Esophagus muscularis mucosa (tissue), 4 donors: ENCODE measurements around the gene LYG2. TPM values are rescaled to one million over a fixed set of nuclear protein-coding genes. Genes with fewer than 3 reads are reported as not detected.
"Not testable (repeated sequence)": the region's sequence is repeated elsewhere in the genome, so short reads cannot be mapped to it uniquely, and the experiment has no call there.

Experiments
- DNase-seq: peaks from one replicate; pipeline ENCODE4 v3.0.0-alpha.2; 2017; ENCODE audit errors: extremely low spot score
- H3K27ac ChIP-seq, 4 donors: fragments of 200-600 bp; sonication (generic); replicated peaks in 1 of 4; 1 replicate in 3 of 4; 2 replicates in 1 of 4; pipeline ENCODE4 v1.5.1; 2016 to 2019; ENCODE audit warnings: mild to moderate bottlenecking in 1 of 4
- H3K27me3 ChIP-seq, 4 donors: fragments of 200-600 bp; sonication (generic); one replicate each; pipeline versions ENCODE4 v1.5.1 to v1.6.0; 2016 to 2019
- H3K36me3 ChIP-seq, 4 donors: fragments of 200-600 bp; sonication (generic); one replicate each; pipeline ENCODE4 v1.5.1; 2016 to 2019
- H3K4me1 ChIP-seq, 4 donors: fragments of 200-600 bp; sonication (generic); one replicate each; pipeline ENCODE4 v1.5.1; 2016 to 2019
- H3K4me3 ChIP-seq, 4 donors: fragments of 200-600 bp; sonication (generic); 1 replicate in 2 of 4; 2 replicates in 2 of 4; pipeline ENCODE4 v1.5.1; 2016 to 2019; ENCODE audit warnings: mild to moderate bottlenecking in 4 of 4, moderate library complexity in 1 of 4
- H3K9me3 ChIP-seq, 4 donors: fragments of 200-600 bp; sonication (generic); 1 replicate in 3 of 4; 2 replicates in 1 of 4; pipeline ENCODE4 v1.5.1; 2016 to 2019
- EP300 ChIP-seq: sonication (generic); formaldehyde crosslinking; IDR thresholded peaks from one replicate; pipeline ENCODE4 v1.6.1; 2017; ENCODE audit warnings: antibody characterized with exemption
- POLR2A ChIP-seq: fragments of 450-650 bp; IDR thresholded peaks from one replicate; pipeline ENCODE4 v1.6.1; 2017; ENCODE audit warnings: antibody characterized with exemption, moderate library complexity, mild to moderate bottlenecking, low read depth
- POLR2AphosphoS5 ChIP-seq, 2 donors: sonication (generic); formaldehyde crosslinking; IDR thresholded peaks; one replicate each; pipeline ENCODE4 v1.6.1; 2017; ENCODE audit warnings: antibody characterized with exemption in 2 of 2
- WGBS: methylation state at CpG from one replicate; pipeline ENCODE4 v1.1.5; 2018; 5-methylcytosine and 5-hydroxymethylcytosine counted together
- intact Hi-C: fragments of 100-400 bp; cut with DNase I; formaldehyde crosslinking; loops from one replicate; pipeline ENCODE4 v1.15.1; 2023
- total RNA-seq, 4 donors: library from RNA; depleted of rRNA; stranded (reverse); fragments of >200 nt; gene quantifications; one replicate each; pipeline versions ENCODE4 v1.1.0 to v1.2.1, GENCODE V29; 2016
- TF ChIP-seq, protein P1 (sequence below), 3 experiments: fragments of 200-600 bp in 2 of 3; fragments of 450-650 bp in 1 of 3; sonication (generic) in 2 of 3; IDR thresholded peaks; one replicate each; pipeline ENCODE4 v1.5.1; 2017 to 2019; ENCODE audit warnings: antibody characterized with exemption in 3 of 3, mild to moderate bottlenecking in 2 of 3, moderate library complexity in 1 of 3

Gene LYG2
- total RNA-seq, 4 donors from 2014 or later: not detected

- Histone ChIP-seq H3K27ac (no peak overlapping the region), H3K36me3 (peaks cover 0 to 24% (median 12%) of the 10 kb centered on the region in 4 donors), H3K4me3 (no peak overlapping the region), H3K4me1 (no peaks in the 10 kb centered on the region), H3K27me3 (no peaks in the 10 kb centered on the region), H3K9me3 (peaks cover 0 to 10% (median 0%) of the 10 kb centered on the region in 4 donors)
- intact Hi-C loops: no loop called here
- TF ChIP-seq, protein P1, sequence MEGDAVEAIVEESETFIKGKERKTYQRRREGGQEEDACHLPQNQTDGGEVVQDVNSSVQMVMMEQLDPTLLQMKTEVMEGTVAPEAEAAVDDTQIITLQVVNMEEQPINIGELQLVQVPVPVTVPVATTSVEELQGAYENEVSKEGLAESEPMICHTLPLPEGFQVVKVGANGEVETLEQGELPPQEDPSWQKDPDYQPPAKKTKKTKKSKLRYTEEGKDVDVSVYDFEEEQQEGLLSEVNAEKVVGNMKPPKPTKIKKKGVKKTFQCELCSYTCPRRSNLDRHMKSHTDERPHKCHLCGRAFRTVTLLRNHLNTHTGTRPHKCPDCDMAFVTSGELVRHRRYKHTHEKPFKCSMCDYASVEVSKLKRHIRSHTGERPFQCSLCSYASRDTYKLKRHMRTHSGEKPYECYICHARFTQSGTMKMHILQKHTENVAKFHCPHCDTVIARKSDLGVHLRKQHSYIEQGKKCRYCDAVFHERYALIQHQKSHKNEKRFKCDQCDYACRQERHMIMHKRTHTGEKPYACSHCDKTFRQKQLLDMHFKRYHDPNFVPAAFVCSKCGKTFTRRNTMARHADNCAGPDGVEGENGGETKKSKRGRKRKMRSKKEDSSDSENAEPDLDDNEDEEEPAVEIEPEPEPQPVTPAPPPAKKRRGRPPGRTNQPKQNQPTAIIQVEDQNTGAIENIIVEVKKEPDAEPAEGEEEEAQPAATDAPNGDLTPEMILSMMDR (IDR thresholded peaks at IDR 0.05): no peak
- TF ChIP-seq EP300 (no peak), POLR2AphosphoS5 (IDR thresholded peaks at IDR 0.05) (no peak), POLR2A (no peak)
- DNase-seq: no peak
These were observed 24.7 kb upstream of the LYG2 start for GRCh38 chr2:99279969-99280695.

DNA sequence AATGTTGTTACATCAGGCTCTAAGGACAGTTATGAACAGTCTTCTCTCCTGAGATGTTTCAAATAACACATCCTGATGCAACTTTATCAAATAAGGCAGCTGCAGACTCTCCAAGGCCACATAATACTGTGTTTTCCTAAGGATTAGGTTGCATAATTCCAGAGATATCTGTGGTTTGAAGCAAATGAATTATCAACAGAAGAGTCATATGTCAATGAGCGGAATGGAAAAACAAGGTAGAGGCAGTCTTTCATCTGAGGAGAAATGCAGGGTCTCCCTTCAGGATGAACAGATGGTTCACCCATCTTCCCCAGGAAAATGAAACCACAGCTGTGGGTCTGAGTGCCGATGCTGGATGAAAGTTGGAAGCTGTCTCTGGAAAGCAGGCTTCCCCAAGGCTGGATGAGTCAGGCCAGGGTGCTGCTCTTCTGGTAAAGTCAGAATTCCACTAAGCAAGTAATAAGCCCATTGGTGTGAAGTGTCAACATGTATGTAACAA, 23.4 kb upstream of the LYG2 start:
- intact Hi-C loops: no loop called here
- 91% methylated on average over 2 of the region's 2 CpGs for WGBS
- no peaks in the 10 kb centered on the region for H3K4me1 ChIP-seq
- DNase-seq: no peak
- TF ChIP-seq EP300: no peak
- no peak for TF ChIP-seq POLR2AphosphoS5 (IDR thresholded peaks at IDR 0.05)
- TF ChIP-seq POLR2A: no peak
- TF ChIP-seq, protein P1 (IDR thresholded peaks at IDR 0.05): no peak
- peaks cover 0 to 11% (median 8%) of the 10 kb centered on the region in 4 donors for H3K36me3 ChIP-seq
- peaks cover 0 to 10% (median 0%) of the 10 kb centered on the region in 4 donors for H3K9me3 ChIP-seq
- H3K4me3 ChIP-seq: no peak overlapping the region
- no peak overlapping the region for H3K27ac ChIP-seq
- H3K27me3 ChIP-seq: no peaks in the 10 kb centered on the region

GRCh38 chr2:99278195-99278765, 22.8 kb upstream of the LYG2 start:
- intact Hi-C loops, DNase-seq, H3K9me3 ChIP-seq, H3K27ac ChIP-seq, H3K4me1 ChIP-seq, H3K4me3 ChIP-seq, H3K36me3 ChIP-seq, H3K27me3 ChIP-seq: not testable (repeated sequence)
- WGBS: 90% methylated on average over 5 of the region's 5 CpGs

- no peak for TF ChIP-seq POLR2AphosphoS5 (IDR thresholded peaks at IDR 0.05)
- TF ChIP-seq EP300: no peak
- TF ChIP-seq, protein P1 (IDR thresholded peaks at IDR 0.05): no peak
- no peak for TF ChIP-seq POLR2A
- intact Hi-C loops: no loop called here
- Histone ChIP-seq H3K4me1 (no peaks in the 10 kb centered on the region), H3K27ac (no peak overlapping the region), H3K36me3 (peaks cover 0 to 2% (median 0%) of the 10 kb centered on the region in 4 donors), H3K9me3 (peaks cover 0 to 10% (median 3%) of the 10 kb centered on the region in 4 donors), H3K4me3 (no peak overlapping the region), H3K27me3 (no peaks in the 10 kb centered on the region)
- DNase-seq: peak; percentile 14
- 75% methylated on average over 7 of the region's 7 CpGs for WGBS
These were observed 20.4 kb upstream of the LYG2 start for GRCh38 chr2:99275882-99276281.

DNA sequence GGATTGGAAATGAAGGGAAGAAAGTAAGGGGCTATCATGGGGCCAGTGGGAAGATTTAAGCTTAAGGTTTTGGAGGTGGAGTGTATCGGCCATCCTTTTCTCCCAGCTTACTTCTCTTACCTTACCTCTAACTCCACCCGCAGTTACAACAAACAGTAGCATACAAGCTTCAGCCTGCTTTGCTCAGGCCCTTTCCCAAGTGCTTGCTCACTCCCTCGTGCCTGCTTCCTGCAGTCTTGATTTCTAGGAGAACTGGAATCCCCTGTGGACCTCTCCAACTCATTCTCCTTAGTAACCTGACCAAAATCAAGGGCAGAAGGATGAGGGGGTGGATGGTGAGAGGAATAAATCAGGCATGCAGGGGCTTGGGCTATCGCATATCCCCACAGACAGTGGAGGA, 5.8 kb upstream of the LYG2 start:
- intact Hi-C loops: no loop called here
- H3K9me3 ChIP-seq: no peaks in the 10 kb centered on the region
- no peak overlapping the region for H3K27ac ChIP-seq

More for the DNA sequence above, 5.8 kb upstream of the LYG2 start:
- H3K27me3 ChIP-seq: no peaks in the 10 kb centered on the region
- H3K4me3 ChIP-seq: no peak overlapping the region
- H3K36me3 ChIP-seq: peaks cover 0 to 10% (median 3%) of the 10 kb centered on the region in 4 donors
- no peaks in the 10 kb centered on the region for H3K4me1 ChIP-seq
- 74% methylated on average over 4 of the region's 4 CpGs for WGBS
- TF ChIP-seq, protein P1 (IDR thresholded peaks at IDR 0.05): no peak
- no peak for TF ChIP-seq EP300
- no peak for TF ChIP-seq POLR2A
- no peak for TF ChIP-seq POLR2AphosphoS5 (IDR thresholded peaks at IDR 0.05)
- DNase-seq: no peak
